Measurements from ENCODE around the gene CTIF.

DNA sequence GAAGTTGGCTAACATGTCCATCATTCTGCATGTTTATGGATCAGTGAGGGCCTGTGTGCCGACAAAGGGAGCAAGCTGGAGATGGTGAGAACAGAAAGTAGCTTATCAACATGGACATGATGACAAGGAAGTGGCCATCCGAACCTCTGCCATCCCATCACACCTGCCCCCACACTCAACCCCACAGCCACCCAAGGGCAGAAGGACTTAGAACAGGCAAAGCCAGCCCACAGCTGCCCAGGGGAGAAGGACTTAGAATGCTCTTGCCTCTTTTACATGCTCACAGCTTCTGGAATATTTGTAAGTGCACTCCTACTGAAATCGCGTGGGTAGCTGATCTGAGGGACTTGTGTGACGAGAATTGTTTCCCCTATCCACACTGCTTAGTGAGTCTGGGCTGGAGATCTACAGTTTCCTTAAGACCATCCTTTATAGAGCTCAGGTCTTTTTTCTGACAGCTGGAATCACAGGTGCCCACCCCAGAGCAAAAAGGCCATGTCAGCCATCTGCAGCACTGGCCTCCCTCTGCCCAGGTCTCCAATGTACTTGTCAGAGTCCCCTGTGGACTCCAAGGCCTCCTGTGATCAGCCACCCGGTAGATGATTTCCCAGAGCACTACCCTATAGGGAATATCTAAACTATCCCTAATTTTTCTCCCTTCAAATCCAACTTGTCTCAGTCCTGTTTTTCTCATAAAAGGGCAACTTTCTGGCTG lies 257.8 kb downstream of the CTIF start:
- TF ChIP-seq, protein P1, sequence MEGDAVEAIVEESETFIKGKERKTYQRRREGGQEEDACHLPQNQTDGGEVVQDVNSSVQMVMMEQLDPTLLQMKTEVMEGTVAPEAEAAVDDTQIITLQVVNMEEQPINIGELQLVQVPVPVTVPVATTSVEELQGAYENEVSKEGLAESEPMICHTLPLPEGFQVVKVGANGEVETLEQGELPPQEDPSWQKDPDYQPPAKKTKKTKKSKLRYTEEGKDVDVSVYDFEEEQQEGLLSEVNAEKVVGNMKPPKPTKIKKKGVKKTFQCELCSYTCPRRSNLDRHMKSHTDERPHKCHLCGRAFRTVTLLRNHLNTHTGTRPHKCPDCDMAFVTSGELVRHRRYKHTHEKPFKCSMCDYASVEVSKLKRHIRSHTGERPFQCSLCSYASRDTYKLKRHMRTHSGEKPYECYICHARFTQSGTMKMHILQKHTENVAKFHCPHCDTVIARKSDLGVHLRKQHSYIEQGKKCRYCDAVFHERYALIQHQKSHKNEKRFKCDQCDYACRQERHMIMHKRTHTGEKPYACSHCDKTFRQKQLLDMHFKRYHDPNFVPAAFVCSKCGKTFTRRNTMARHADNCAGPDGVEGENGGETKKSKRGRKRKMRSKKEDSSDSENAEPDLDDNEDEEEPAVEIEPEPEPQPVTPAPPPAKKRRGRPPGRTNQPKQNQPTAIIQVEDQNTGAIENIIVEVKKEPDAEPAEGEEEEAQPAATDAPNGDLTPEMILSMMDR (IDR thresholded peaks at IDR 0.05 in 8 of 11, conservative IDR thresholded peaks at IDR 0.05 in 3 of 11), result no peak
- no peak for TF ChIP-seq POLR2A (IDR thresholded peaks at IDR 0.05)
